GM13976 (cell line): ENCODE results near the gene CENPT.

Experiments used
- DNase-seq: peaks from one replicate; pipeline ENCODE4 v3.0.0; 2012; ENCODE audit warnings: low spot score
- in situ Hi-C: fragments of 300-500 bp; cut with MboI; formaldehyde crosslinking; loops from one replicate; pipeline ENCODE4 v1.12.0; 2022; ENCODE audit warnings: low sequenced_read_pairs, mixed read lengths, inconsistent platforms; ENCODE audit not compliant: unreplicated experiment
- TF ChIP-seq, protein P1 (sequence below): IDR thresholded peaks from 2 replicates; pipeline ENCODE4 v1.5.1; 2012; ENCODE audit warnings: borderline replicate concordance, mild to moderate bottlenecking; ENCODE audit not compliant: insufficient read depth; ENCODE audit errors: extremely low read depth, missing control alignments, control extremely low read depth

The CENPT gene

GRCh38 chr16:67882374-67883145 is 35.1 kb upstream of the CENPT start:
- TF ChIP-seq, protein P1, sequence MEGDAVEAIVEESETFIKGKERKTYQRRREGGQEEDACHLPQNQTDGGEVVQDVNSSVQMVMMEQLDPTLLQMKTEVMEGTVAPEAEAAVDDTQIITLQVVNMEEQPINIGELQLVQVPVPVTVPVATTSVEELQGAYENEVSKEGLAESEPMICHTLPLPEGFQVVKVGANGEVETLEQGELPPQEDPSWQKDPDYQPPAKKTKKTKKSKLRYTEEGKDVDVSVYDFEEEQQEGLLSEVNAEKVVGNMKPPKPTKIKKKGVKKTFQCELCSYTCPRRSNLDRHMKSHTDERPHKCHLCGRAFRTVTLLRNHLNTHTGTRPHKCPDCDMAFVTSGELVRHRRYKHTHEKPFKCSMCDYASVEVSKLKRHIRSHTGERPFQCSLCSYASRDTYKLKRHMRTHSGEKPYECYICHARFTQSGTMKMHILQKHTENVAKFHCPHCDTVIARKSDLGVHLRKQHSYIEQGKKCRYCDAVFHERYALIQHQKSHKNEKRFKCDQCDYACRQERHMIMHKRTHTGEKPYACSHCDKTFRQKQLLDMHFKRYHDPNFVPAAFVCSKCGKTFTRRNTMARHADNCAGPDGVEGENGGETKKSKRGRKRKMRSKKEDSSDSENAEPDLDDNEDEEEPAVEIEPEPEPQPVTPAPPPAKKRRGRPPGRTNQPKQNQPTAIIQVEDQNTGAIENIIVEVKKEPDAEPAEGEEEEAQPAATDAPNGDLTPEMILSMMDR: no peak
- in situ Hi-C loops: no loop called here
- no peak for DNase-seq

DNA sequence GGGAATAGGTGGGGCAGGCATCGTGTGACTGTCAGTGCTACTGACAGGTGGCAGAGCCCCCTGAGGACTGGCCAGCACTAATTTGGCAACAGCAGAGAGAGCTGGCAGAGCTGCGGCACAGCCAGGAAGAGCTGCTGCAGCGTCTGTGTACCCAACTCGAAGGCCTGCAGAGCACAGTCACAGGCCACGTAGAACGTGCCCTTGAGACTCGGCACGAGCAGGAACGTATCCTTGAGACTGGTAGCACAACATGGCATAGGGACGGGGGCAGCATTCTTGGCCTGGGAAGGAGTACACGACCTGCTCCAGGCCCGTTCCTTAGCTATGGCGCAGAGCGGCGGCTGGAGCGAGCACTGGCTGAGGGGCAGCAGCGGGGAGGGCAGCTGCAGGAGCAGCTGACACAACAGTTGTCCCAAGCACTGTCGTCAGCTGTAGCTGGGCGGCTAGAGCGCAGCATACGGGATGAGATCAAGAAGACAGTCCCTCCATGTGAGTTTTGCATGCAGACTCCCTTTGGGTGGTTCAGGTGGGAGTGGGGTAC is 34.2 kb upstream of the CENPT start:
- TF ChIP-seq, protein P1: no peak
- in situ Hi-C loops: no loop called here
- DNase-seq: no peak

- TF ChIP-seq, protein P1: no peak
Observed at GRCh38 chr16:67880584-67880983, 33.1 kb upstream of the CENPT start.

GRCh38 chr16:67879936-67880335 is 32.4 kb upstream of the CENPT start:
- in situ Hi-C loops: no loop called here
- TF ChIP-seq, protein P1: no peak
- DNase-seq: no peak

More at GRCh38 chr16:67880584-67880983, 33.1 kb upstream of the CENPT start:
- in situ Hi-C loops: no loop called here
- DNase-seq: no peak

DNA sequence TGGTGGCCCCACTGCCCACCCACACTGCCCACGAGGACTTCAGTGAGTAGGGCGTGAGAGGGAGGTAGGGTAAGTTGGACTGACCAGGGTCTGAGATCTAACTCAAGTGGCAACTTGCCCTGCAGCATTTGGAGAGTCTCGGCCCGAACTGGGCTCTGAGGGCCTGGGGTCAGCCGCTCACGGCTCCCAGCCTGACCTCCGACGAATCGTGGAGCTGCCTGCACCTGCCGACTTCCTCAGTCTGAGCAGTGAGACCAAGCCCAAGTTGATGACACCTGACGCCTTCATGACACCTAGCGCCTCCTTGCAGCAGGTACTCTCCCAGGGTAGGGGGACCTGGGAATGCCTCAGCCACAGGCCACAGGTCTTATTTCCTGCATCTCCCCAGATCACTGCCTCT is 32.0 kb upstream of the CENPT start:
- in situ Hi-C loops: no loop called here
- DNase-seq: no peak
- TF ChIP-seq, protein P1: no peak

GRCh38 chr16:67878846-67879245 is 31.4 kb upstream of the CENPT start:
- in situ Hi-C loops: no loop called here
- DNase-seq: no peak
- TF ChIP-seq, protein P1: no peak

GRCh38 chr16:67878232-67878631 is 30.7 kb upstream of the CENPT start:
- no peak for DNase-seq
- in situ Hi-C loops: no loop called here
- TF ChIP-seq, protein P1: no peak
